Measurements from ENCODE around the gene SNX12.

DNA sequence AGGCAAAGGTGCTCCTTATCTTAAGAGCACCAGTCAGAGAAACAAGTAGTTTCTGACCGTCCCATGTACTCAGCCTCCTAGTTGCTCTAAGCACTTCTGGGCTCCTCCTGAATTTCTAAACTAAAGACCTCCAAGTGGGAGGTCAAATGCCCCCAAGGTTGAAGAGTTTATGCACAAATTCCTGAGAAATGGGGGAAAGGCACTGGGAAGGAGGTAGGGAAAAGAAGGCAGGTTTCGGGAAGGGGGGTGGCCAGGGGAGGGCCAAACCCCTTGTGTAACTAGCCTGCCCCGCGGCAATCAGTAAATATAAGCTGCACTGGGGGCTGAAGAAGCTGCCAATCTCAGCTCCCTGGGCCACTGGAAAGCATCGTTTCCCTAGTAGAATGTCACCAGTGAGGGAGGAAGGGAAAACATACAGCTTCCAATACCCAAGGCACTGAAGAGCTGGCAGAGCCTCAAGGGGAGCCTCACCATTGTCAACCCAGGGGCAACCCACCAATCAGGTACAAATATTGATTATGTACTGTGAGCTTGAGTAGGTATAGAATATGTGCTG lies 30.9 kb upstream of the SNX12 start:
- TF ChIP-seq, protein P1, sequence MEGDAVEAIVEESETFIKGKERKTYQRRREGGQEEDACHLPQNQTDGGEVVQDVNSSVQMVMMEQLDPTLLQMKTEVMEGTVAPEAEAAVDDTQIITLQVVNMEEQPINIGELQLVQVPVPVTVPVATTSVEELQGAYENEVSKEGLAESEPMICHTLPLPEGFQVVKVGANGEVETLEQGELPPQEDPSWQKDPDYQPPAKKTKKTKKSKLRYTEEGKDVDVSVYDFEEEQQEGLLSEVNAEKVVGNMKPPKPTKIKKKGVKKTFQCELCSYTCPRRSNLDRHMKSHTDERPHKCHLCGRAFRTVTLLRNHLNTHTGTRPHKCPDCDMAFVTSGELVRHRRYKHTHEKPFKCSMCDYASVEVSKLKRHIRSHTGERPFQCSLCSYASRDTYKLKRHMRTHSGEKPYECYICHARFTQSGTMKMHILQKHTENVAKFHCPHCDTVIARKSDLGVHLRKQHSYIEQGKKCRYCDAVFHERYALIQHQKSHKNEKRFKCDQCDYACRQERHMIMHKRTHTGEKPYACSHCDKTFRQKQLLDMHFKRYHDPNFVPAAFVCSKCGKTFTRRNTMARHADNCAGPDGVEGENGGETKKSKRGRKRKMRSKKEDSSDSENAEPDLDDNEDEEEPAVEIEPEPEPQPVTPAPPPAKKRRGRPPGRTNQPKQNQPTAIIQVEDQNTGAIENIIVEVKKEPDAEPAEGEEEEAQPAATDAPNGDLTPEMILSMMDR (IDR thresholded peaks at IDR 0.05; ENCODE audit: low read depth, low read length) = no peak
- TF ChIP-seq POLR2A (IDR thresholded peaks at IDR 0.05; ENCODE audit: extremely low read depth, insufficient read length) (no peak), MYC (IDR thresholded peaks at IDR 0.05; ENCODE audit: low read depth, low read length) (no peak)
- TF ChIP-seq, protein P2, sequence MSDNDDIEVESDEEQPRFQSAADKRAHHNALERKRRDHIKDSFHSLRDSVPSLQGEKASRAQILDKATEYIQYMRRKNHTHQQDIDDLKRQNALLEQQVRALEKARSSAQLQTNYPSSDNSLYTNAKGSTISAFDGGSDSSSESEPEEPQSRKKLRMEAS (IDR thresholded peaks at IDR 0.05; ENCODE audit: low read depth, low read length) = no peak

Data from NB4 (cell line).